OCI-LY7 (cell line): Measurements from ENCODE around the gene NIPBL. TPM values are rescaled to one million over a fixed set of nuclear protein-coding genes. Genes with fewer than 3 reads are reported as not detected.

Experiments
- BruUV-seq: library from RNA; stranded (reverse); fragments of 400-500 nt; replicated peaks from 2 replicates; lab custom pipeline; 2021; lab: Mats Ljungman, UMichigan
- CTCF ChIA-PET: fragments of 300-600 bp; sonication (Branson Sonifier 250); formaldehyde crosslinking; loops from one replicate; lab custom pipeline; 2022; ENCODE audit warnings: antibody characterized with exemption; ENCODE audit not compliant: unreplicated experiment; lab: Charles Lee
- POLR2A ChIA-PET: fragments of 300-600 bp; sonication (Branson Sonifier 250); formaldehyde crosslinking; loops from one replicate; lab custom pipeline; 2022; ENCODE audit warnings: antibody characterized with exemption; lab: Charles Lee
- DNase-seq: peaks from one replicate; pipeline ENCODE4 v3.0.0-alpha.2; 2015; ENCODE audit warnings: low spot score
- H2AFZ ChIP-seq: fragments of 200-600 bp; sonication (generic), shearing (Covaris generic); 2 replicates; pipeline ENCODE4 v1.6.1; 2014; ENCODE audit warnings: mild to moderate bottlenecking, antibody characterized with exemption, low read length, moderate library complexity
- H3K27ac ChIP-seq: fragments of 200-600 bp; sonication (generic); 2 replicates; pipeline ENCODE4 v1.5.1; 2014; ENCODE audit warnings: mixed run types, low read depth, mild to moderate bottlenecking, moderate library complexity, low read length, inconsistent platforms; ENCODE audit not compliant: poor library complexity, severe bottlenecking
- H3K36me3 ChIP-seq: fragments of 200-600 bp; sonication (generic); 2 replicates; pipeline ENCODE4 v1.6.1; 2014; ENCODE audit warnings: mild to moderate bottlenecking, antibody characterized with exemption, low read length, moderate library complexity, mixed read lengths; ENCODE audit not compliant: insufficient read depth
- H3K4me1 ChIP-seq: fragments of 200-600 bp; sonication (generic); 2 replicates; pipeline ENCODE4 v1.5.1; 2014; ENCODE audit warnings: mild to moderate bottlenecking, low read length; ENCODE audit not compliant: insufficient read depth, poor library complexity, severe bottlenecking
- H3K4me2 ChIP-seq: fragments of 200-600 bp; sonication (generic); 2 replicates; pipeline ENCODE4 v1.6.1; 2014; ENCODE audit warnings: mild to moderate bottlenecking, low read length
- H3K4me3 ChIP-seq: fragments of 200-600 bp; sonication (generic); 2 replicates; pipeline ENCODE4 v1.5.1; 2014; ENCODE audit warnings: mild to moderate bottlenecking, low read depth, low read length; ENCODE audit not compliant: poor library complexity, severe bottlenecking
- H3K79me2 ChIP-seq: fragments of 200-600 bp; sonication (generic); 2 replicates; pipeline ENCODE4 v1.6.1; 2016; ENCODE audit warnings: low read depth, mild to moderate bottlenecking, low read length, moderate library complexity, mixed read lengths; ENCODE audit not compliant: insufficient read depth
- H3K9me2 ChIP-seq: fragments of 200-600 bp; sonication (generic); 2 replicates; pipeline ENCODE4 v1.6.1; 2016; ENCODE audit warnings: mild to moderate bottlenecking, low read length, mixed read lengths; ENCODE audit not compliant: insufficient read depth
- H3K9me3 ChIP-seq: fragments of 200-600 bp; sonication (generic); 2 replicates; pipeline ENCODE4 v1.6.1; 2014; ENCODE audit warnings: mild to moderate bottlenecking, mixed run types, low read length, mixed read lengths
- H4K20me1 ChIP-seq: fragments of 200-600 bp; sonication (generic); 2 replicates; pipeline ENCODE4 v1.6.1; 2014; ENCODE audit warnings: mild to moderate bottlenecking, antibody characterized with exemption, low read length, moderate library complexity, mixed read lengths; ENCODE audit not compliant: insufficient read depth
- EZH2phosphoT487 ChIP-seq: fragments of 200-600 bp; sonication (generic); IDR thresholded peaks from 2 replicates; pipeline ENCODE4 v1.6.1; 2018; ENCODE audit warnings: low read depth, borderline replicate concordance, mild to moderate bottlenecking, mixed run types, antibody characterized with exemption, low read length, moderate library complexity, mixed read lengths
- intact Hi-C: fragments of 100-400 bp; cut with micrococcal nuclease; formaldehyde crosslinking; loops from one replicate; pipeline ENCODE4 v1.10.0; 2022; ENCODE audit not compliant: unreplicated experiment
- total RNA-seq, 2 experiments: library from RNA; depleted of rRNA in 1 of 2; stranded (reverse); fragments of >200 nt in 1 of 2; shearing (Covaris generic) in 1 of 2; gene quantifications; 2 replicates each; pipeline ENCODE4 v1.2.3, GENCODE V29; 2014 to 2022
- TF ChIP-seq, protein P1 (sequence below): fragments of 200-600 bp; sonication (generic); conservative IDR thresholded peaks from 2 replicates; pipeline ENCODE4 v1.5.1; 2014; ENCODE audit warnings: mild to moderate bottlenecking, antibody characterized with exemption, low read length, moderate library complexity, mixed read lengths

Gene NIPBL
- total RNA-seq, 2 experiments from 2014 or later = 24.9 to 56.1 TPM

DNA sequence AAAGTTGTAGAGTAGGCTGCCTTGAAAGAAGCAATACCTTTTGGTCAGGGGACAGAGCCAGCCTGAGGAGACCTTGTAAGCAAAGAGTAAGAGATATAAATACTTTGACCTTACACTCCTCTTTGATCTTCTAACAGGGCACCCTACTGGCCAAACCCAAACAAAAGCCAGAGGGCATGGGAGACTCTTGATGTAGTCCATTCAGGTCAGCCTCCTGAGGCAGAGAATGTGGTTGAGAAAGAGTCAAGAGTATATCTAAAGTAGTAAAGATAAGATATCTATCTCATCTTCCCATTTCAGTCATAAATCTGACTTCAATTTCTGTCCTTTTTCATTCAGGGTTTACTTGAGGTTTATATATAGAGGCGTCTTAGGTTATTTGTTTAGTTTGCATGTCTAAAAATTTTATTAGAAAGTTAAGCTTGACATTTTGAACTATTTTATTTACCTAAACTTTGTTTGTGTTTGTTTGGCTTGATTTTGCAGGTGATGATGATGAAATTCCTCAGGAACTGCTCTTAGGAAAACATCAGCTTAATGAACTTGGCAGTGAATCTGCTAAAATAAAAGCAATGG, 125.7 kb downstream of the NIPBL start:
- intact Hi-C loops = loop anchor here (5.0 kb wide), 1 partner anchor 275 kb away; no protein-coding TSS in a partner anchor
- no TSS peak for BruUV-seq
- ChIA-PET CTCF (no interaction called here), POLR2A (interaction anchor here (2.0 kb wide), 1 partner anchor 42 kb away, joined by 7 read pairs; no protein-coding TSS in a partner anchor)
- H3K27ac ChIP-seq = no peak overlapping the region
- no peak overlapping the region for H3K4me3 ChIP-seq
- H4K20me1 ChIP-seq = 0 out of 2 replicates have a peak, but pooled peaks cover 4% of the 10 kb centered on the region
- no peaks in the 10 kb centered on the region for H3K9me2 ChIP-seq
- TF ChIP-seq, protein P1, sequence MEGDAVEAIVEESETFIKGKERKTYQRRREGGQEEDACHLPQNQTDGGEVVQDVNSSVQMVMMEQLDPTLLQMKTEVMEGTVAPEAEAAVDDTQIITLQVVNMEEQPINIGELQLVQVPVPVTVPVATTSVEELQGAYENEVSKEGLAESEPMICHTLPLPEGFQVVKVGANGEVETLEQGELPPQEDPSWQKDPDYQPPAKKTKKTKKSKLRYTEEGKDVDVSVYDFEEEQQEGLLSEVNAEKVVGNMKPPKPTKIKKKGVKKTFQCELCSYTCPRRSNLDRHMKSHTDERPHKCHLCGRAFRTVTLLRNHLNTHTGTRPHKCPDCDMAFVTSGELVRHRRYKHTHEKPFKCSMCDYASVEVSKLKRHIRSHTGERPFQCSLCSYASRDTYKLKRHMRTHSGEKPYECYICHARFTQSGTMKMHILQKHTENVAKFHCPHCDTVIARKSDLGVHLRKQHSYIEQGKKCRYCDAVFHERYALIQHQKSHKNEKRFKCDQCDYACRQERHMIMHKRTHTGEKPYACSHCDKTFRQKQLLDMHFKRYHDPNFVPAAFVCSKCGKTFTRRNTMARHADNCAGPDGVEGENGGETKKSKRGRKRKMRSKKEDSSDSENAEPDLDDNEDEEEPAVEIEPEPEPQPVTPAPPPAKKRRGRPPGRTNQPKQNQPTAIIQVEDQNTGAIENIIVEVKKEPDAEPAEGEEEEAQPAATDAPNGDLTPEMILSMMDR = no peak
- TF ChIP-seq EZH2phosphoT487 = no peak
- peaks cover 50% of the 10 kb centered on the region for H3K36me3 ChIP-seq
- H3K4me2 ChIP-seq = no peak overlapping the region
- H3K79me2 ChIP-seq = no peaks in the 10 kb centered on the region
- DNase-seq = no peak
- no peak overlapping the region for H2AFZ ChIP-seq
- H3K4me1 ChIP-seq = no peaks in the 10 kb centered on the region
- no peaks in the 10 kb centered on the region for H3K9me3 ChIP-seq

GRCh38 chr5:37005252-37005651, 128.7 kb downstream of the NIPBL start:
- POLR2A ChIA-PET = interaction anchor here (0.6 to 1.1 kb wide), 3 partner anchors 14 to 86 kb away, joined by 3 to 4 read pairs (median 3); no protein-coding TSS in a partner anchor

More at GRCh38 chr5:37005252-37005651, 128.7 kb downstream of the NIPBL start:
- Histone ChIP-seq H3K27ac (no peak overlapping the region), H3K79me2 (0 out of 2 replicates have a peak, but pooled peaks cover 5% of the 10 kb centered on the region), H3K4me3 (no peak overlapping the region), H3K4me2 (no peak overlapping the region), H2AFZ (no peak overlapping the region), H3K9me2 (no peaks in the 10 kb centered on the region), H4K20me1 (no peaks in the 10 kb centered on the region), H3K4me1 (no peaks in the 10 kb centered on the region), H3K9me3 (no peaks in the 10 kb centered on the region), H3K36me3 (peaks cover 77% of the 10 kb centered on the region)
- CTCF ChIA-PET = no interaction called here
- intact Hi-C loops = loop anchor here (2.0 to 5.0 kb wide), 2 partner anchors 128 to 266 kb away; partner anchors contain the start of gene NIPBL
- no peak for DNase-seq
- TF ChIP-seq, protein P1 = no peak
- TF ChIP-seq EZH2phosphoT487 = no peak
- no TSS peak for BruUV-seq
